Measurements from ENCODE around the gene TPD52L1.

DNA sequence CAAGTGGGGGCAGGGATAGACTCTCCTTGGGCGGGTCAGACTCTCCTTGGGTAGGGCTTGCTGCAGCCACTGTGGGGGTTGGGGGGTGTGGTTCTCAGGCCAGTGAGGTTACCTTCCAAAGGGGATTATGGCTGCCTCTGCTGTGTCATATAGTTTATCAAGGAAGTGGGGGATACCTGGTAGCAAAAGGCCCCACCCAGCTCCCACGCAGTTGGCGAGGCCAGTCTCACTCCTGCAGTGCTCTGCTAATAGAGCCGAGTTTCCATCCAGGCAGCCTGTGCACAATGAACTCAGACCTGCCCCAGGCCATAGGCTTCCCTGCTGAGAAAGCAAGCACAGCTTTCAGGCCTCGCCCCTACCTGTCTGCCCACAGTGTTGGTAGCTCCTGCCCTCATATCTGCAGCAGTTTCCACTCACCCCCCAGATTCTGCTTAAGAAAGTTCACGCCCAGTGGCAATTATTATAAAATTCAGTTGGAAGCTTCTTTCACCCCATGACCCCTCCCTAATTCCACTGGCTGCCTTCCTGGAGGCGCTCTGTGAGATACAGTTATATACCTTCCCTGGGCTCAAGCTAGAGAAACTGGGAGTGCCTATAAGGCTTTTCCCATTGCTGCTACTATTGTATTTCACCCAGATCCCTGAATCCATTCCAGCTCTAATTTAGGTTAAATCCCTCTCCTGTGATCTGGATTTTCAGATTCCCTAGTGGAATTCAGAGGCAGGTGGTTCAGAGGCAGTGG is 92.1 kb downstream of the TPD52L1 start:
- TF ChIP-seq, protein P1, sequence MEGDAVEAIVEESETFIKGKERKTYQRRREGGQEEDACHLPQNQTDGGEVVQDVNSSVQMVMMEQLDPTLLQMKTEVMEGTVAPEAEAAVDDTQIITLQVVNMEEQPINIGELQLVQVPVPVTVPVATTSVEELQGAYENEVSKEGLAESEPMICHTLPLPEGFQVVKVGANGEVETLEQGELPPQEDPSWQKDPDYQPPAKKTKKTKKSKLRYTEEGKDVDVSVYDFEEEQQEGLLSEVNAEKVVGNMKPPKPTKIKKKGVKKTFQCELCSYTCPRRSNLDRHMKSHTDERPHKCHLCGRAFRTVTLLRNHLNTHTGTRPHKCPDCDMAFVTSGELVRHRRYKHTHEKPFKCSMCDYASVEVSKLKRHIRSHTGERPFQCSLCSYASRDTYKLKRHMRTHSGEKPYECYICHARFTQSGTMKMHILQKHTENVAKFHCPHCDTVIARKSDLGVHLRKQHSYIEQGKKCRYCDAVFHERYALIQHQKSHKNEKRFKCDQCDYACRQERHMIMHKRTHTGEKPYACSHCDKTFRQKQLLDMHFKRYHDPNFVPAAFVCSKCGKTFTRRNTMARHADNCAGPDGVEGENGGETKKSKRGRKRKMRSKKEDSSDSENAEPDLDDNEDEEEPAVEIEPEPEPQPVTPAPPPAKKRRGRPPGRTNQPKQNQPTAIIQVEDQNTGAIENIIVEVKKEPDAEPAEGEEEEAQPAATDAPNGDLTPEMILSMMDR (IDR thresholded peaks at IDR 0.05; ENCODE audit: poor library complexity), result no peak
- TF ChIP-seq EZH2 (IDR thresholded peaks at IDR 0.05; ENCODE audit: borderline replicate concordance), result no peak

Data from hepatocyte (in vitro differentiated cells).